GM21447 (cell line): ENCODE results near the gene ASTN1.
A peak's percentile ranks its signal among the peaks of the same experiment; 100 is the strongest.

Experiments
- ATAC-seq: cut with Tn5 transposase; IDR thresholded peaks from one replicate; pipeline ENCODE4 v1.9.1; 2021; ENCODE audit not compliant: unreplicated experiment

Gene ASTN1

GRCh38 chr1:176938375-176938774, 226.1 kb downstream of the ASTN1 start:
- ATAC-seq: peak; percentile 50

DNA sequence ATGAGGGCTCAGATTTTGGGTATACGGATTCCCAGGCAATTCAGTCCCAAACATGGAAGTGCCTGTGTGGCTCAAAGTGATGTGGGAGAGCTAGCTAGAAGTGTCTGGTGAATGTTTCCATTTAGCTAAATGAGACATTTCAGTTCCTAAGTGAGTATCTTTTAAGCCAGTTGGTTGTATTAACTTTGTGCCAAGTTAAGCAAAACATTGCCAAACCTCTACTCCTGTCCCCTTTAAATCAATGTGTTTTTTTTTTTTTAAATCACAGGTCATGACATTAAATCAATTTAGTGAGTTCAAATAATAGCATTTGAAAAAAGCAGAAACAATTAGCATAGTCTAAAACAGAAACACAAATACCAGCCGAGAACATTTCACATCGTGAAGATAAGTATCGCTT, 230.1 kb downstream of the ASTN1 start:
- no peak for ATAC-seq

- ATAC-seq: no peak
Measured at GRCh38 chr1:176932114-176933104, 232.1 kb downstream of the ASTN1 start.

- ATAC-seq: no peak
Measured at GRCh38 chr1:176931526-176931925, 233.0 kb downstream of the ASTN1 start.

GRCh38 chr1:176926330-176927086, 238.0 kb downstream of the ASTN1 start:
- no peak for ATAC-seq

GRCh38 chr1:176925223-176925622, 239.3 kb downstream of the ASTN1 start:
- ATAC-seq: no peak

GRCh38 chr1:176923283-176923682, 241.2 kb downstream of the ASTN1 start:
- no peak for ATAC-seq

- ATAC-seq: no peak
Measured at GRCh38 chr1:176919386-176920378, 244.8 kb downstream of the ASTN1 start.

DNA sequence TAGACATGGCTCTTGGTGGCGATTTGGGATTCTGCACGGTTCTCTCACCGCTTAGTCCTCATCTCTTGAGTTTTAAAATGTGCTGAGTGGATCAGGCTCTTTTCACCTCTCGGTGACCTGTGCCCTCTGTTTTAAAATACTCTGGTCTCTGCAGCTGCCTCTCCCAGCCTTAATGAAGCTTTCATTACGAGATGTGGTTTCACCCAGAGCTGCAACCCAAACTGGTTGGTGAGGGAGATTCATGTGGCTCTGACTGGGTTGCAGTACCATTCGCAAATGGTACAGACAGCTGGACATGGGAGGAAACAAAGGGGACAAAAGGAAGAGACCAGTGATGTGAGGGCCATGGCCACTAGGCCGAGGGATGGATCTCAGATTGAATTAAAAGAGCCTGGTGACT, 258.9 kb downstream of the ASTN1 start:
- no peak for ATAC-seq

GRCh38 chr1:176904057-176904751, 260.3 kb downstream of the ASTN1 start:
- ATAC-seq: no peak

GRCh38 chr1:176903474-176903873, 261.0 kb downstream of the ASTN1 start:
- no peak for ATAC-seq

DNA sequence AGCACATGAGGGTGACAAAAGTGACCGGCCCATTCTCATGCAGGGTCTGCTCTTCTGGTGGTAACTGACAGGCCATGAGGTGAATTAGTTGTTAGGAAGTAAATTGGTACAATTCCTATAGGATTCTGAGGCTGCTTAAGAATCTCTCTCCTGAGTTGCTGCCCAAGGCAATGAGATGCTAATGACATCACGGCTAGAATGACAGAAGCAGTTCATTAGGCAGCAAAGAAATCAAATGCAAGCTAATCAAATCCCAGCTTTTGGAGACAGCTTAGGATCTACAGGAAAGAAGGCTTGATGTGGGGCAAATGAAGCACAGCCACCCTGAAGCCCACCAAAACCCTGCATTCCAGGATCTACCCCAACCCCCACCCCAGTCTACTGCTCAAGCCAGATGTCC, 265.2 kb downstream of the ASTN1 start:
- ATAC-seq: no peak

DNA sequence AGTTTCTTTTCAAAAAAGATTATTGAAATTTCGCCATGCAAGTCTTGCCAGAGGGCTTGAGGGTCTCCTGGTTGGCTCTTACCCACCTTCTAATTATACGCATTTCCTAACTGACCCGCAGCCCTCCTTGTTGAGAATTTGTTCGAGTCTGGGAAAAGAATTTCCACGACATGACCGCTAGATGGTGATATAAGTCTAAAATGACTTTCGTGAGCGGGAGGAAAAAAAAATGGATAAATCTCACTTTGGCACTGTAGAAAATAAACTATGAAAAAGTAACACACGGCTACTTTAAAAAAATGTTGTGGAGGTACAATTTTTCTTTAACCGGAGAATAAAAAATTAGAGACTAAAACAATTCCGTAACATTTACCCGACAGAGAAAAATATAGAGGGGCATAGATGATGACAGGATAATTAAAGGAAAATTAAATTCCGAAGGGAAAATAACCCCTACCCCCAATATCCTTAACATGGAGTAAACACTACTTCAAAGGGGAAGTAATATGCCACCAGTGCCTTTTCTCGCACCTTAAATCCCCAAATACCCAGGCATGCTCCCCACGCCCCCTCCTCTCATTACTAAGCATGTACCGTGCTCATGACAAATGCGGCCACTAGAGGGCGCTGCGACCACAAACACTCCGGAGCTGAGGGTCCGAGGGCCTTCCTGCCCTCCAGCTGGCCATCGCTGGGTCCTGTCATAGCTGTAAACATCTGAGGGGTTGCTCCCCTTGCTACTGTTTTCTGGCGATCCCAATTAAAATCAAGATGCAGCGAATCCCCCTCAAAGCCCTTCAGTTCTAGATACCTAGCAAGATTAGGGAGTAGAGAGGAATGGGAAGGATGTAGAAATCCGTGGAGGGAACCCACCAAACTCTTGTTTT, 266.9 kb downstream of the ASTN1 start:
- no peak for ATAC-seq

DNA sequence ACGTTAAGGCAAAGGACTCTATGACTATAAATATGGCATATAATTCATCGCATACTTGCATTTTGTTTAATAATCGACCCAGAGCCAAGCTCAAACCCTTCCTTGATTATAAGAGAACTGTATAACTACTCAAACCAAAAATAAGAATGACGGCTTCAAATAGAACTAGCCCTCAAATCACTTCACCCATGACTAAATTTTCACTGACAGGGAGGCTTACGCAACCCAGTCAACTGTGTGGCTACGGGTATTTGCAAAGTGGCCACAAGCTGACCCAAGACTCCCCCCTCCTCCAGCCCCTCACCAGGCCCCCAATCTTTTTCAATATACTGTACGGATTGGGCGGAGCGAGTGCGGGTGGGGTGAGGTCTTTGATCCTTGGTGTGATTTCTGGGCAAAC, 268.3 kb downstream of the ASTN1 start:
- ATAC-seq: no peak

- ATAC-seq: no peak
Measured at GRCh38 chr1:176894450-176894849, 270.1 kb downstream of the ASTN1 start.

- ATAC-seq: no peak
Measured at GRCh38 chr1:176893625-176894352, 270.7 kb downstream of the ASTN1 start.

GRCh38 chr1:176888471-176889032, 276.0 kb downstream of the ASTN1 start:
- no peak for ATAC-seq

DNA sequence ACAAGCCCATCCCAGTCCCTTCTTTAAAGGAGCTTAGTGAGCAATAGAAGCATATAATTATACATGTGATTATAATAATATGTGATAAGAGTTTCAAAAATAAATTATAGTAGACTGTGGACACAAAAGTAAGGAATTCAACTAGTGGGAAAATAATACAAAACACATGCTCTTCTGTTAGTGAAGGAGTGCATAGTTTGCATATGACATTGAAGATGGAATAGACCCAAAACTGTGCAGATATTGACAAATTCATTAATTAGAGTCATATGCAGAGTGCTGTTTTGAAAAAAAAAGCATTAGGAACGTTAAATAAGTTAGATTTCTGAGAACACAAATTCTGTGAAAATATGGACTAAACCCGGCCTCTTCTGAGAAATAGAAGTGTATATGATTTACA, 278.8 kb downstream of the ASTN1 start:
- ATAC-seq: no peak
